IMR-90 (cell line): ENCODE results near the gene BCL2L1. TPM values are rescaled to one million over a fixed set of nuclear protein-coding genes. Genes with fewer than 3 reads are reported as not detected.

ENCODE experiments used
- ATAC-seq: fragments of 200-7000 bp; cut with Tn5 transposase; 2 replicates; pipeline ENCODE4 v1.9.1; 2020; ENCODE audit warnings: low read depth, mild to moderate bottlenecking, moderate library complexity
- BruUV-seq: library from RNA; stranded (reverse); fragments of 400-500 nt; replicated peaks from 2 replicates; lab custom pipeline; 2021; lab: Mats Ljungman, UMichigan
- CTCF ChIA-PET: fragments of 300-600 bp; formaldehyde crosslinking; extraction: SDS; loops from one replicate; lab custom pipeline; 2021; ENCODE audit warnings: antibody characterized with exemption; lab: Yijun Ruan, JAX
- POLR2A ChIA-PET: fragments of 300-600 bp; sonication (Branson Sonifier 250); formaldehyde crosslinking; loops from one replicate; lab custom pipeline; 2022; ENCODE audit warnings: antibody characterized with exemption; ENCODE audit not compliant: unreplicated experiment; lab: Charles Lee
- DNase-seq: peaks from one replicate; pipeline ENCODE4 v3.0.0; 2013
- H2AFZ ChIP-seq: replicated peaks from 2 replicates; pipeline ENCODE3; 2013; ENCODE audit warnings: low read length, mild to moderate bottlenecking; ENCODE audit not compliant: poor library complexity
- H2AK5ac ChIP-seq: 2 replicates; pipeline ENCODE4 v1.6.1; 2013; ENCODE audit warnings: low read depth, low read length, inconsistent platforms
- H2AK9ac ChIP-seq: replicated peaks from 2 replicates; pipeline ENCODE3; 2013; ENCODE audit warnings: mild to moderate bottlenecking, low read depth, low read length, moderate library complexity; ENCODE audit not compliant: poor library complexity
- H2BK120ac ChIP-seq: 2 replicates; pipeline ENCODE4 v1.6.1; 2013; ENCODE audit warnings: low read depth, low read length, inconsistent platforms
- H2BK15ac ChIP-seq: 3 replicates; pipeline ENCODE4 v1.6.1; 2013; ENCODE audit warnings: low read depth, low read length, inconsistent platforms
- H2BK20ac ChIP-seq: 2 replicates; pipeline ENCODE4 v1.6.1; 2013; ENCODE audit warnings: low read depth, mild to moderate bottlenecking, inconsistent platforms, low read length, moderate library complexity
- H2BK5ac ChIP-seq: 2 replicates; pipeline ENCODE4 v1.6.1; 2013; ENCODE audit warnings: mild to moderate bottlenecking, low read depth, low read length, inconsistent platforms; ENCODE audit not compliant: poor library complexity, severe bottlenecking
- H3K14ac ChIP-seq: replicated peaks from 2 replicates; pipeline ENCODE4 v1.6.1; 2013; ENCODE audit warnings: low read depth, low read length, inconsistent platforms
- H3K18ac ChIP-seq: 2 replicates; pipeline ENCODE4 v1.6.1; 2013; ENCODE audit warnings: low read depth, low read length, control low read depth
- H3K23ac ChIP-seq: 2 replicates; pipeline ENCODE4 v1.6.1; 2013; ENCODE audit warnings: low read depth, low read length, inconsistent platforms
- H3K27ac ChIP-seq: 2 replicates; pipeline ENCODE4 v1.5.1; 2013; ENCODE audit warnings: mild to moderate bottlenecking, control low read depth, low read length; ENCODE audit not compliant: insufficient read depth
- H3K27me3 ChIP-seq: 2 replicates; pipeline ENCODE4 v1.6.1; 2013; ENCODE audit warnings: low read length; ENCODE audit not compliant: control insufficient read depth, insufficient read depth
- H3K36me3 ChIP-seq: 2 replicates; pipeline ENCODE4 v1.6.1; 2013; ENCODE audit warnings: low read length, mixed read lengths; ENCODE audit not compliant: control insufficient read depth, insufficient read depth
- H3K4ac ChIP-seq: 2 replicates; pipeline ENCODE4 v1.6.1; 2013; ENCODE audit warnings: low read depth, low read length, inconsistent platforms
- H3K4me1 ChIP-seq: 2 replicates; pipeline ENCODE4 v1.6.1; 2013; ENCODE audit warnings: low read length, mixed read lengths; ENCODE audit not compliant: control insufficient read depth, insufficient read depth
- H3K4me2 ChIP-seq: 2 replicates; pipeline ENCODE4 v1.6.1; 2013; ENCODE audit warnings: low read depth, mild to moderate bottlenecking, control low read depth, low read length, moderate library complexity
- H3K4me3 ChIP-seq: 2 replicates; pipeline ENCODE4 v1.5.1; 2013; ENCODE audit warnings: low read depth, mild to moderate bottlenecking, control low read depth, low read length, moderate library complexity; ENCODE audit not compliant: insufficient read depth
- H3K56ac ChIP-seq: 2 replicates; pipeline ENCODE4 v1.6.1; 2013; ENCODE audit warnings: low read length, inconsistent platforms; ENCODE audit not compliant: insufficient read depth; ENCODE audit errors: extremely low read depth
- H3K79me1 ChIP-seq, 2 experiments: 2 replicates each; pipeline ENCODE4 v1.6.1; 2013; ENCODE audit warnings: low read length in 2 of 2, inconsistent platforms in 1 of 2, low read depth in 1 of 2
- H3K9ac ChIP-seq: 2 replicates; pipeline ENCODE4 v1.6.1; 2013; ENCODE audit warnings: low read depth, low read length, control low read depth
- H3K9me1 ChIP-seq: 2 replicates; pipeline ENCODE4 v1.6.1; 2013; ENCODE audit warnings: low read length, inconsistent platforms; ENCODE audit not compliant: insufficient read depth
- H3K9me3 ChIP-seq: 2 replicates; pipeline ENCODE4 v1.6.1; 2013; ENCODE audit warnings: low read length; ENCODE audit not compliant: control insufficient read depth, insufficient read depth
- H4K20me1 ChIP-seq: 2 replicates; pipeline ENCODE4 v1.6.1; 2013; ENCODE audit warnings: low read length, inconsistent platforms; ENCODE audit not compliant: insufficient read depth
- H4K5ac ChIP-seq: 2 replicates; pipeline ENCODE4 v1.6.1; 2013; ENCODE audit warnings: mild to moderate bottlenecking, low read depth, low read length, control low read depth
- H4K8ac ChIP-seq, 2 experiments: 2 replicates each; pipeline ENCODE4 v1.6.1; 2013; ENCODE audit warnings: low read depth in 2 of 2, low read length in 2 of 2, control low read depth in 1 of 2, inconsistent platforms in 1 of 2
- H4K91ac ChIP-seq: 2 replicates; pipeline ENCODE4 v1.6.1; 2013; ENCODE audit warnings: low read depth, low read length, inconsistent platforms; ENCODE audit not compliant: insufficient read depth
- BHLHE40 ChIP-seq: fragments of 150-350 bp; IDR thresholded peaks from 2 replicates; pipeline ENCODE4 v1.6.1; 2016; ENCODE audit warnings: mild to moderate bottlenecking, low read depth, low read length
- CEBPB ChIP-seq: IDR thresholded peaks from 2 replicates; pipeline ENCODE4 v1.6.1; 2012; ENCODE audit warnings: low read depth, low read length, improper control_type of control experiment
- CHD1 ChIP-seq: IDR thresholded peaks from 2 replicates; pipeline ENCODE4 v1.6.1; 2012; ENCODE audit warnings: low read depth, low read length, improper control_type of control experiment
- CTCF ChIP-seq: conservative IDR thresholded peaks from 2 replicates; pipeline ENCODE4 v1.5.1; 2012; ENCODE audit warnings: mild to moderate bottlenecking, low read depth, low read length, improper control_type of control experiment
- ELK1 ChIP-seq: fragments of 150-350 bp; IDR thresholded peaks from 2 replicates; pipeline ENCODE4 v1.6.1; 2016; ENCODE audit warnings: low read depth, mild to moderate bottlenecking, low read length, moderate library complexity, borderline replicate concordance
- FOS ChIP-seq: fragments of 150-350 bp; IDR thresholded peaks from 2 replicates; pipeline ENCODE4 v1.6.1; 2016; ENCODE audit warnings: low read depth, low read length
- MAFK ChIP-seq: IDR thresholded peaks from 2 replicates; pipeline ENCODE4 v1.6.1; 2012; ENCODE audit warnings: low read depth, low read length, improper control_type of control experiment
- MAZ ChIP-seq: IDR thresholded peaks from 2 replicates; pipeline ENCODE4 v1.6.1; 2012; ENCODE audit warnings: low read depth, mild to moderate bottlenecking, low read length, improper control_type of control experiment, moderate library complexity, borderline replicate concordance
- MXI1 ChIP-seq: IDR thresholded peaks from 2 replicates; pipeline ENCODE4 v1.6.1; 2012; ENCODE audit warnings: low read depth, mild to moderate bottlenecking, low read length, moderate library complexity, borderline replicate concordance
- NFE2L2 ChIP-seq: fragments of 150-350 bp; IDR thresholded peaks from 2 replicates; pipeline ENCODE4 v1.6.1; 2016; ENCODE audit warnings: low read depth, mild to moderate bottlenecking, low read length
- POLR2A ChIP-seq: IDR thresholded peaks from 2 replicates; pipeline ENCODE4 v1.6.1; 2012; ENCODE audit warnings: mild to moderate bottlenecking, low read depth, low read length
- RAD21 ChIP-seq: IDR thresholded peaks from 2 replicates; pipeline ENCODE4 v1.6.1; 2012; ENCODE audit warnings: low read length, improper control_type of control experiment
- RCOR1 ChIP-seq: IDR thresholded peaks from 2 replicates; pipeline ENCODE4 v1.6.1; 2012; ENCODE audit warnings: mild to moderate bottlenecking, low read length, improper control_type of control experiment; ENCODE audit not compliant: insufficient replicate concordance
- RFX5 ChIP-seq: IDR thresholded peaks from 2 replicates; pipeline ENCODE4 v1.8.0; 2012; ENCODE audit warnings: low read depth, mild to moderate bottlenecking, low read length, moderate library complexity
- SMC3 ChIP-seq: fragments of 150-350 bp; IDR thresholded peaks from 2 replicates; pipeline ENCODE4 v1.6.1; 2016; ENCODE audit warnings: low read depth, mild to moderate bottlenecking, antibody characterized with exemption, low read length, moderate library complexity
- USF2 ChIP-seq: fragments of 150-350 bp; IDR thresholded peaks from 2 replicates; pipeline ENCODE4 v1.6.1; 2017; ENCODE audit warnings: mild to moderate bottlenecking, antibody characterized with exemption, low read length, low read depth
- WGBS, 2 experiments: methylation state at CpG; one replicate each; pipeline versions ENCODE4 v1.1.5 to v1.1.7; 2013; ENCODE audit warnings: missing lambda C conversion rate in 2 of 2; ENCODE audit not compliant: insufficient read length in 1 of 2; ENCODE audit errors: extremely low coverage in 2 of 2; 5-methylcytosine and 5-hydroxymethylcytosine counted together
- dilution Hi-C: fragments of 300-500 bp; cut with HindIII; formaldehyde crosslinking; loops from one replicate; pipeline ENCODE4 v1.14.3; 2018; ENCODE audit warnings: low sequenced_read_pairs; ENCODE audit not compliant: unreplicated experiment
- in situ Hi-C: fragments of 300-500 bp; cut with MboI; formaldehyde crosslinking; loops from 3 replicates; pipeline ENCODE4 v1.14.3; 2019; ENCODE audit warnings: low sequenced_read_pairs, inconsistent platforms, mixed read lengths
- intact Hi-C: fragments of 100-400 bp; cut with micrococcal nuclease; formaldehyde crosslinking; loops from 2 replicates; pipeline ENCODE4 v1.10.0; 2022
- polyA plus RNA-seq, 3 experiments: library from polyadenylated mRNA; depleted of rRNA; stranded (reverse); fragments of >200 nt; gene quantifications; 2 replicates each; pipeline ENCODE4 v1.2.3, GENCODE V29; 2012; ENCODE audit warnings: low replicate concordance in 1 of 3
- total RNA-seq: library from RNA; depleted of rRNA; stranded (reverse); fragments of >200 nt; gene quantifications from 2 replicates; pipeline ENCODE4 v1.2.3, GENCODE V29; 2012

Gene BCL2L1
- total and polyA plus RNA-seq, 2 of the 4 experiments (the other 2 are of a cell fraction), result 40.2 to 41.9 TPM

- peaks cover 46% of the 10 kb centered on the region for H3K9me1 ChIP-seq
- ChIA-PET CTCF (interaction anchor here (0.5 kb wide), 1 partner anchor 209 kb away, joined by 4 read pairs; no protein-coding TSS in a partner anchor), POLR2A (no interaction called here)
- peak overlapping the region; percentile 7 for H2AK9ac ChIP-seq
- no peak overlapping the region for H3K4me3 ChIP-seq
- H3K27me3 ChIP-seq, result no peaks in the 10 kb centered on the region
- no CpG with 5 or more reads among the region's 3 CpGs for WGBS, 2 experiments
- peaks cover 16% of the 10 kb centered on the region for H3K36me3 ChIP-seq
- H3K14ac ChIP-seq, result peak overlapping the region; percentile 43
- no peak overlapping the region for H4K5ac ChIP-seq
- H3K27ac ChIP-seq, result no peak overlapping the region
- peaks cover 19% of the 10 kb centered on the region for H3K4me1 ChIP-seq
- 0 out of 2 replicates have a peak overlapping the region, but pooled peaks have one; percentile 3 for H2BK120ac ChIP-seq
- no peak overlapping the region for H2AFZ ChIP-seq
- dilution Hi-C loops (no loop called here), in situ Hi-C loops (no loop called here), intact Hi-C loops (loop anchor here (2.0 kb wide), 1 partner anchor 53 kb away; the partner anchor contains the start of gene BCL2L1)
- no peaks in the 10 kb centered on the region for H3K9me3 ChIP-seq
- H4K8ac ChIP-seq, result peak overlapping the region in 1 of 2 experiments; percentile 1; a peak in 1 of 4 replicates
- H3K4ac ChIP-seq, result peak overlapping the region; percentile 61
- ATAC-seq (0 out of 2 replicates have a peak, but pooled peaks have one; percentile 10), DNase-seq (peak; percentile 20)
- H2BK20ac ChIP-seq, result 0 out of 2 replicates have a peak overlapping the region, but pooled peaks have one; percentile 6
- H2AK5ac ChIP-seq, result peak overlapping the region; percentile 85; the same call in 1 of the 2 replicates
- H3K4me2 ChIP-seq, result no peak overlapping the region
- BruUV-seq, result no TSS peak
- no peak overlapping the region for H3K56ac ChIP-seq
- no peak for TF ChIP-seq CEBPB
- no peak for TF ChIP-seq MAZ
- TF ChIP-seq USF2, result no peak
- TF ChIP-seq ELK1, result no peak
- no peak for TF ChIP-seq CHD1
- no peak for TF ChIP-seq SMC3
- no peak for TF ChIP-seq BHLHE40
- TF ChIP-seq MXI1, result no peak
- TF ChIP-seq RFX5, result no peak
- TF ChIP-seq RCOR1, result no peak
- TF ChIP-seq MAFK, result no peak
- no peak for TF ChIP-seq NFE2L2
- TF ChIP-seq POLR2A, result no peak
- no peak for TF ChIP-seq CTCF
- TF ChIP-seq RAD21, result no peak
- no peak for TF ChIP-seq FOS
- H3K23ac ChIP-seq, result peak overlapping the region; percentile 9; the same call in 1 of the 2 replicates
- H2BK15ac ChIP-seq, result peak overlapping the region; percentile 40; the same call in 1 of the 3 replicates
- H3K79me1 ChIP-seq, result peaks cover 45 to 88% of the 10 kb centered on the region in 2 experiments
- peaks cover 46% of the 10 kb centered on the region for H4K20me1 ChIP-seq
- no peak overlapping the region for H3K9ac ChIP-seq
- H2BK5ac ChIP-seq, result no peak overlapping the region
- no peak overlapping the region for H3K18ac ChIP-seq
- H4K91ac ChIP-seq, result no peak overlapping the region
Measured at GRCh38 chr20:31669876-31670275, 52.8 kb downstream of the BCL2L1 start.
